Heart left ventricle (tissue), 13 donors: ENCODE data around the gene TRPM2.

ENCODE experiments used
- POLR2A ChIP-seq, 2 donors: fragments of 450-650 bp; IDR thresholded peaks; one replicate each; pipeline ENCODE4 v1.6.1; 2017; ENCODE audit warnings: antibody characterized with exemption in 2 of 2, mild to moderate bottlenecking in 2 of 2, moderate library complexity in 2 of 2
- TF ChIP-seq, protein P1 (sequence below), 12 donors: fragments of 200-600 bp; sonication (generic) in 4 of 12; IDR thresholded peaks; one replicate each; pipeline versions ENCODE4 v1.5.0 to v1.8.0; 2018 to 2022; ENCODE audit warnings: antibody characterized with exemption in 12 of 12, mild to moderate bottlenecking in 5 of 12
- donor health status: ischemic (EF 13 %, LVEDD 7.1; RV severe dilation, severe dysfunction).
- donor health status: DM: no; HTN: yes; CAD: no.
- donor health status: DM: no; HTN: no; CAD: no.
- donor health status: ischemic (EF 25% LVEDD 6.9; RV normal size, moderate dysfunction).
- donor health status: ischemic (EF 25% LVEDD 5.7; RV mildly dilated, moderate dysfunction).
- donor health status: ischemic (EF 35%, LVEDD 5.7; RV mildly dilated, moderate dysfunction).
- donor health status: nonischemic (EF 11% LVEDD 7.7; RV severe dilation, severe dysfunction).
- donor health status: DM: yes; HTN: yes; CAD: no.
- donor health status: PGD.
- donor health status: ischemic (EF 29% LVEDD 5.4; RV normal size, mild dysfunction).
- donor health status: nonischemic (EF 23%, LVEDD 6.1; RV moderate dilation, normal function).

GRCh38 chr21:44477712-44478111 is 124.3 kb downstream of the TRPM2 start:
- TF ChIP-seq, protein P1, sequence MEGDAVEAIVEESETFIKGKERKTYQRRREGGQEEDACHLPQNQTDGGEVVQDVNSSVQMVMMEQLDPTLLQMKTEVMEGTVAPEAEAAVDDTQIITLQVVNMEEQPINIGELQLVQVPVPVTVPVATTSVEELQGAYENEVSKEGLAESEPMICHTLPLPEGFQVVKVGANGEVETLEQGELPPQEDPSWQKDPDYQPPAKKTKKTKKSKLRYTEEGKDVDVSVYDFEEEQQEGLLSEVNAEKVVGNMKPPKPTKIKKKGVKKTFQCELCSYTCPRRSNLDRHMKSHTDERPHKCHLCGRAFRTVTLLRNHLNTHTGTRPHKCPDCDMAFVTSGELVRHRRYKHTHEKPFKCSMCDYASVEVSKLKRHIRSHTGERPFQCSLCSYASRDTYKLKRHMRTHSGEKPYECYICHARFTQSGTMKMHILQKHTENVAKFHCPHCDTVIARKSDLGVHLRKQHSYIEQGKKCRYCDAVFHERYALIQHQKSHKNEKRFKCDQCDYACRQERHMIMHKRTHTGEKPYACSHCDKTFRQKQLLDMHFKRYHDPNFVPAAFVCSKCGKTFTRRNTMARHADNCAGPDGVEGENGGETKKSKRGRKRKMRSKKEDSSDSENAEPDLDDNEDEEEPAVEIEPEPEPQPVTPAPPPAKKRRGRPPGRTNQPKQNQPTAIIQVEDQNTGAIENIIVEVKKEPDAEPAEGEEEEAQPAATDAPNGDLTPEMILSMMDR (IDR thresholded peaks at IDR 0.05): no peak
- TF ChIP-seq POLR2A (IDR thresholded peaks at IDR 0.05): no peak
